Measurements from ENCODE around the gene ANKRD33B.

The ANKRD33B gene

DNA sequence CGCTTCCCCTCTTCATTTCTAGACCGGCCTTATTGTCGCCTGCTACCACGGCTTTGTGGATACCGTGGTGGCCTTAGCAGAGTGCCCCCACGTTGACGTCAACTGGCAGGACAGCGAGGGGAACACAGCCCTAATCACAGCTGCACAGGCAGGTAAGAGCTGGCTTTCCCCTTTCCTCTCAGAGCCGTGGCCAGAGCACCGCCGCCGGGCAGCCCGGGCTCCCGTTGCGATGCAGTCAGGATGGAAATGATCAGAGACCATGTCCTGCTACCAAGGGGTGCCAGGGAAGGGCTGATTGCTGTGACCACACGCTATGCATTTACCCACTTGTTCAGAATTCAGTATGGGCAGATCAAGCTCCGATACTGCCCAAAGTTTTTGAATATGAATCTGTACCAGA lies 54.4 kb downstream of the ANKRD33B start:
- Histone ChIP-seq H3K36me3 (ENCODE audit: insufficient read depth, low read length) (peaks cover 52% of the 10 kb centered on the region), H3K4me1 (ENCODE audit: insufficient read depth, low read length) (0 out of 2 replicates have a peak, but pooled peaks cover 2% of the 10 kb centered on the region), H3K9me3 (ENCODE audit: insufficient read depth, low read length, severe bottlenecking) (no peaks in the 10 kb centered on the region), H3K79me2 (ENCODE audit: insufficient read depth, low read length) (peaks cover 73% of the 10 kb centered on the region), H3K27ac (ENCODE audit: low read length) (no peak overlapping the region), H3K9ac (ENCODE audit: low read depth, low read length) (no peak overlapping the region), H3K4me2 (ENCODE audit: insufficient read depth, low read length) (no peak overlapping the region), H3K27me3 (ENCODE audit: insufficient read depth, low read length, poor library complexity) (no peaks in the 10 kb centered on the region), H2AFZ (ENCODE audit: low read depth, low read length) (no peak overlapping the region), H3K4me3 (ENCODE audit: low read depth in 1 of 2, low read length in 2 of 2) (no peak overlapping the region), H4K20me1 (ENCODE audit: insufficient read depth, low read length) (peaks cover 20% of the 10 kb centered on the region; the same call in 1 of the 2 replicates)
- ATAC-seq (ENCODE audit: insufficient read depth, low read depth), result no peak
- no peak for TF ChIP-seq EZH2 (IDR thresholded peaks at IDR 0.05; ENCODE audit: borderline replicate concordance, low read depth, low read length, severe bottlenecking)
- TF ChIP-seq, protein P1, sequence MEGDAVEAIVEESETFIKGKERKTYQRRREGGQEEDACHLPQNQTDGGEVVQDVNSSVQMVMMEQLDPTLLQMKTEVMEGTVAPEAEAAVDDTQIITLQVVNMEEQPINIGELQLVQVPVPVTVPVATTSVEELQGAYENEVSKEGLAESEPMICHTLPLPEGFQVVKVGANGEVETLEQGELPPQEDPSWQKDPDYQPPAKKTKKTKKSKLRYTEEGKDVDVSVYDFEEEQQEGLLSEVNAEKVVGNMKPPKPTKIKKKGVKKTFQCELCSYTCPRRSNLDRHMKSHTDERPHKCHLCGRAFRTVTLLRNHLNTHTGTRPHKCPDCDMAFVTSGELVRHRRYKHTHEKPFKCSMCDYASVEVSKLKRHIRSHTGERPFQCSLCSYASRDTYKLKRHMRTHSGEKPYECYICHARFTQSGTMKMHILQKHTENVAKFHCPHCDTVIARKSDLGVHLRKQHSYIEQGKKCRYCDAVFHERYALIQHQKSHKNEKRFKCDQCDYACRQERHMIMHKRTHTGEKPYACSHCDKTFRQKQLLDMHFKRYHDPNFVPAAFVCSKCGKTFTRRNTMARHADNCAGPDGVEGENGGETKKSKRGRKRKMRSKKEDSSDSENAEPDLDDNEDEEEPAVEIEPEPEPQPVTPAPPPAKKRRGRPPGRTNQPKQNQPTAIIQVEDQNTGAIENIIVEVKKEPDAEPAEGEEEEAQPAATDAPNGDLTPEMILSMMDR (IDR thresholded peaks at IDR 0.05; ENCODE audit: borderline replicate concordance, extremely low read depth, low read length, poor library complexity, severe bottlenecking), result no peak
- DNase-seq, result no peak

DNA sequence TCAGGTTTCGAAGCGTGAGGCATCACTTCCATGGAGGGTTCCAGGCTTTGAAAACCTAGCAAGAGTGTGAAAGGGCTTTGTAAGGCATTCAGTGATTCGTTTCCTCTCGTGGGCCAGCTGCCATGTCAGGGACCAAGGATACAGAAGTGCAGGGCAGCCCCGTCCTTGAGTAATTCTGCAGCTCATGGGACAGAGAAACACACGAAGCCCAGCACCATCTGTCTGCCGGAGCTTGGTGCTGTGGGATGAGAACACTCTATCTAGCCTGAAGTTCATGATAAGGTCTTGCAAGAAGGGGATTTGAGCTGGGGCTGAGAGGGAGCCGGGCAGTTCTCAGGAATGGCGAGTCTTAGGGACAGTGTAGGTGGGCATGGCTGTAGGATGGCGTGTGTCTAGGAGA lies 55.8 kb downstream of the ANKRD33B start:
- H3K4me3 ChIP-seq (ENCODE audit: low read depth in 1 of 2, low read length in 2 of 2), result no peak overlapping the region
- peaks cover 20% of the 10 kb centered on the region; the same call in 1 of the 2 replicates for H4K20me1 ChIP-seq (ENCODE audit: insufficient read depth, low read length)
- no peak overlapping the region for H2AFZ ChIP-seq (ENCODE audit: low read depth, low read length)
- peaks cover 65% of the 10 kb centered on the region for H3K79me2 ChIP-seq (ENCODE audit: insufficient read depth, low read length)
- DNase-seq (no peak), ATAC-seq (ENCODE audit: insufficient read depth, low read depth) (no peak)
- no peaks in the 10 kb centered on the region for H3K27me3 ChIP-seq (ENCODE audit: insufficient read depth, low read length, poor library complexity)
- H3K36me3 ChIP-seq (ENCODE audit: insufficient read depth, low read length), result peaks cover 61% of the 10 kb centered on the region
- TF ChIP-seq, protein P1 (IDR thresholded peaks at IDR 0.05; ENCODE audit: borderline replicate concordance, extremely low read depth, low read length, poor library complexity, severe bottlenecking), result no peak
- no peak for TF ChIP-seq EZH2 (IDR thresholded peaks at IDR 0.05; ENCODE audit: borderline replicate concordance, low read depth, low read length, severe bottlenecking)
- no peaks in the 10 kb centered on the region for H3K9me3 ChIP-seq (ENCODE audit: insufficient read depth, low read length, severe bottlenecking)
- H3K9ac ChIP-seq (ENCODE audit: low read depth, low read length), result no peak overlapping the region
- no peak overlapping the region for H3K27ac ChIP-seq (ENCODE audit: low read length)
- H3K4me2 ChIP-seq (ENCODE audit: insufficient read depth, low read length), result no peak overlapping the region
- H3K4me1 ChIP-seq (ENCODE audit: insufficient read depth, low read length), result peaks cover 12% of the 10 kb centered on the region

DNA sequence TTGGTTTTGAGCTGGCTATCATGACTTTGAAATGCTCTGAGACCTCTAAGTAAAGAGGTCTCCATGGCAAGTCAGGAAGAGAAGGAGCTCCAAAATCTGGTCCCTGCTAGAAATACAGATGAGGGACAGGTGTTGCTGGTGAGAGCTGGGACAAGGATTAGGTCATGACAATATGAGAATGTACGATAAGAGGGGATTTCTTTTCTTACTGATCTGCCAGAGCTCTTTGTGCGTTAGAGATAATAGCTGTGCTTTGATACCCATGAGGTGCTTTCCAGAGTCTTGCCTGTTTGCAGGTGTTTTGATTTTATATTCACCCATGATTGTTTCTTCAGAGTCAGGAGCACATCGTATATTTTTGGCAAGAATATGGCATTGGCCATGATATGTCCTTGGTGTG lies 56.5 kb downstream of the ANKRD33B start:
- Histone ChIP-seq H3K79me2 (ENCODE audit: insufficient read depth, low read length) (peaks cover 61% of the 10 kb centered on the region), H3K4me3 (ENCODE audit: low read depth in 1 of 2, low read length in 2 of 2) (no peak overlapping the region), H2AFZ (ENCODE audit: low read depth, low read length) (no peak overlapping the region), H3K27me3 (ENCODE audit: insufficient read depth, low read length, poor library complexity) (no peaks in the 10 kb centered on the region), H4K20me1 (ENCODE audit: insufficient read depth, low read length) (peaks cover 16% of the 10 kb centered on the region; the same call in 1 of the 2 replicates), H3K9ac (ENCODE audit: low read depth, low read length) (no peak overlapping the region), H3K27ac (ENCODE audit: low read length) (no peak overlapping the region), H3K9me3 (ENCODE audit: insufficient read depth, low read length, severe bottlenecking) (no peaks in the 10 kb centered on the region), H3K4me2 (ENCODE audit: insufficient read depth, low read length) (no peak overlapping the region), H3K4me1 (ENCODE audit: insufficient read depth, low read length) (peaks cover 18% of the 10 kb centered on the region), H3K36me3 (ENCODE audit: insufficient read depth, low read length) (peaks cover 68% of the 10 kb centered on the region)
- DNase-seq (no peak), ATAC-seq (ENCODE audit: insufficient read depth, low read depth) (no peak)
- TF ChIP-seq EZH2 (IDR thresholded peaks at IDR 0.05; ENCODE audit: borderline replicate concordance, low read depth, low read length, severe bottlenecking), result no peak
- TF ChIP-seq, protein P1 (IDR thresholded peaks at IDR 0.05; ENCODE audit: borderline replicate concordance, extremely low read depth, low read length, poor library complexity, severe bottlenecking), result no peak

All from DND-41 (cell line).